GM20000 (cell line): Measurements from ENCODE around the gene SLC9A3.

Experiments
- DNase-seq: peaks from one replicate; pipeline ENCODE4 v3.0.0; 2012; ENCODE audit warnings: low spot score
- CTCF ChIP-seq: IDR thresholded peaks from 2 replicates; pipeline ENCODE4 v1.5.1; 2012; ENCODE audit warnings: mild to moderate bottlenecking, control low read depth; ENCODE audit errors: extremely low read depth, missing control alignments

Gene SLC9A3

GRCh38 chr5:435156-435790 is 89.0 kb downstream of the SLC9A3 start:
- no peak for DNase-seq
- no peak for TF ChIP-seq CTCF

GRCh38 chr5:434443-435146 is 89.7 kb downstream of the SLC9A3 start:
- DNase-seq = no peak
- TF ChIP-seq CTCF = no peak

GRCh38 chr5:433836-434235 is 90.4 kb downstream of the SLC9A3 start:
- no peak for TF ChIP-seq CTCF
- DNase-seq = no peak

- TF ChIP-seq CTCF = no peak
- DNase-seq = no peak
Measured at GRCh38 chr5:432928-433791, 91.1 kb downstream of the SLC9A3 start.

- no peak for DNase-seq
- TF ChIP-seq CTCF = no peak
Measured at GRCh38 chr5:432201-432927, 91.9 kb downstream of the SLC9A3 start.

GRCh38 chr5:431711-432050 is 92.6 kb downstream of the SLC9A3 start:
- TF ChIP-seq CTCF = no peak
- no peak for DNase-seq
